ENCODE results near the gene FGF12.
"Not testable (repeated sequence)": the region's sequence is repeated elsewhere in the genome, so short reads cannot be mapped to it uniquely, and the experiment has no call there.

FGF12 gene

GRCh38 chr3:192576704-192577103 is 150.6 kb downstream of the FGF12 start:
- not testable (repeated sequence) for DNase-seq

- DNase-seq = no peak
Observed at GRCh38 chr3:192575879-192576506, 151.3 kb downstream of the FGF12 start.

- no peak for DNase-seq
Observed at GRCh38 chr3:192573240-192573639, 154.1 kb downstream of the FGF12 start.

- DNase-seq = peak; percentile 9
Observed at GRCh38 chr3:192570821-192571791, 156.2 kb downstream of the FGF12 start.

GRCh38 chr3:192570315-192570714 is 157.0 kb downstream of the FGF12 start:
- no peak for DNase-seq

GRCh38 chr3:192566706-192567290 is 160.5 kb downstream of the FGF12 start:
- peak; percentile 81 for DNase-seq

- DNase-seq = no peak
Observed at GRCh38 chr3:192564611-192565010, 162.7 kb downstream of the FGF12 start.

GRCh38 chr3:192563417-192563816 is 163.9 kb downstream of the FGF12 start:
- no peak for DNase-seq

GRCh38 chr3:192553707-192554106 is 173.6 kb downstream of the FGF12 start:
- DNase-seq = no peak

- DNase-seq = no peak
Observed at GRCh38 chr3:192550356-192550755, 177.0 kb downstream of the FGF12 start.

- no peak for DNase-seq
Observed at GRCh38 chr3:192545333-192545732, 182.0 kb downstream of the FGF12 start.

GRCh38 chr3:192543163-192543562 is 184.2 kb downstream of the FGF12 start:
- no peak for DNase-seq

GRCh38 chr3:192516820-192517219 is 210.5 kb downstream of the FGF12 start:
- DNase-seq = no peak

GRCh38 chr3:192515664-192516045 is 211.7 kb downstream of the FGF12 start:
- no peak for DNase-seq

GRCh38 chr3:192514754-192515663 is 212.3 kb downstream of the FGF12 start:
- no peak for DNase-seq

GRCh38 chr3:192514081-192514753 is 213.1 kb downstream of the FGF12 start:
- DNase-seq = peak; percentile 65

GRCh38 chr3:192505731-192506130 is 221.6 kb downstream of the FGF12 start:
- DNase-seq = no peak

- DNase-seq = no peak
Observed at GRCh38 chr3:192501401-192501800, 225.9 kb downstream of the FGF12 start.

- DNase-seq = no peak
Observed at GRCh38 chr3:192496905-192497587, 230.3 kb downstream of the FGF12 start.

GRCh38 chr3:192494174-192494573 is 233.2 kb downstream of the FGF12 start:
- DNase-seq = peak; percentile 11

GRCh38 chr3:192490720-192491119 is 236.6 kb downstream of the FGF12 start:
- DNase-seq = no peak
